ENCODE measurements around the gene CCDC159. TPM values are rescaled to one million over a fixed set of nuclear protein-coding genes. Genes with fewer than 3 reads are reported as not detected.

Gene CCDC159
- total and polyA plus RNA-seq, 2 of the 13 experiments (the other 11 are each of a cell fraction or from before 2014, with no cell fraction given), result 1.7 to 6.3 TPM

DNA sequence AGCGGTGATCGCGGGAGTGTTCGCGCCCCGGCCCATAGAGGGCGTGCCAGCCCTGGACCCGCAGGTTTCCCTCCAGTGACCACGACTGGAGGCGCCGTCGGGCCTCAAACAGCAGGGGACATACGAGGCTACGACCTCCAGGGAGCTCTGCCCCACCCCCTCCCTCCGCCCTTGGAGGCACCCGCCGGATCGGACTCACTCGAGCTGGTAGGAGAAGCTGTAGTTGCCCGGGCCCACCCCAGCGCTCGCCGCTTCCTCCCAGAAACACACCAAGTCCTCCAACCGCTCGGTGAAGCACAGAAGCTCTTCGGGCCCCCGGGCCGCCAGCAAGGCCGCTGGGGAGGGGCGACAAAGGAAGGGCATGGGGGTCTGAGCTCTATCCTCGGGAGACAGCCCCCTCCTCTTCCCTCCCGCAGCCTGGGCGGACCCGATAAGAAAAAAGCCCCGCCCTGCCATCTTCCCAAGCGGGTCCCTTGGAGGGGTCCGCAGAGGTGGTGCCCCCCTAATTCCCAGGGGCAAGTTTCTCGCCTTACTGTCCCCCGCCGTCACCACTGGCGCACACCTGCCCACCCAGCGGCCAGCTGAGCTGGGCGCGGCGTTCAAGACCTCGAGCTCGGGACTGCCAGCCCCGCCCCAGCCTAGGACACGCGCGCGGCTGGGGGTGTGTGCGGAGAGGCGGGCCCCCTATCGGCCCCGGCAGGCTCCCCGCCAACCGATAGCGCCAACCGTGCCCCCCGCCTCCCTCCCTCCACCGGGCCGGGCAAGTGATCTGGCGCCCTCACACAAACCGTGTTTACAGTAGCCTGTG lies 36.8 kb downstream of the CCDC159 start (continued):
- TF ChIP-seq RBAK (CRISPR knock-in tag; IDR thresholded peaks at IDR 0.05), result no peak
- TF ChIP-seq, protein P1, sequence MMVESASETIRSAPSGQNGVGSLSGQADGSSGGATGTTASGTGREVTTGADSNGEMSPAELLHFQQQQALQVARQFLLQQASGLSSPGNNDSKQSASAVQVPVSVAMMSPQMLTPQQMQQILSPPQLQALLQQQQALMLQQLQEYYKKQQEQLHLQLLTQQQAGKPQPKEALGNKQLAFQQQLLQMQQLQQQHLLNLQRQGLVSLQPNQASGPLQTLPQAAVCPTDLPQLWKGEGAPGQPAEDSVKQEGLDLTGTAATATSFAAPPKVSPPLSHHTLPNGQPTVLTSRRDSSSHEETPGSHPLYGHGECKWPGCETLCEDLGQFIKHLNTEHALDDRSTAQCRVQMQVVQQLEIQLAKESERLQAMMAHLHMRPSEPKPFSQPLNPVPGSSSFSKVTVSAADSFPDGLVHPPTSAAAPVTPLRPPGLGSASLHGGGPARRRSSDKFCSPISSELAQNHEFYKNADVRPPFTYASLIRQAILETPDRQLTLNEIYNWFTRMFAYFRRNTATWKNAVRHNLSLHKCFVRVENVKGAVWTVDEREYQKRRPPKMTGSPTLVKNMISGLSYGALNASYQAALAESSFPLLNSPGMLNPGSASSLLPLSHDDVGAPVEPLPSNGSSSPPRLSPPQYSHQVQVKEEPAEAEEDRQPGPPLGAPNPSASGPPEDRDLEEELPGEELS (CRISPR knock-in tag; IDR thresholded peaks at IDR 0.05), result peak; percentile 40; the same call in 1 of the 2 replicates
- TF ChIP-seq, protein P2, sequence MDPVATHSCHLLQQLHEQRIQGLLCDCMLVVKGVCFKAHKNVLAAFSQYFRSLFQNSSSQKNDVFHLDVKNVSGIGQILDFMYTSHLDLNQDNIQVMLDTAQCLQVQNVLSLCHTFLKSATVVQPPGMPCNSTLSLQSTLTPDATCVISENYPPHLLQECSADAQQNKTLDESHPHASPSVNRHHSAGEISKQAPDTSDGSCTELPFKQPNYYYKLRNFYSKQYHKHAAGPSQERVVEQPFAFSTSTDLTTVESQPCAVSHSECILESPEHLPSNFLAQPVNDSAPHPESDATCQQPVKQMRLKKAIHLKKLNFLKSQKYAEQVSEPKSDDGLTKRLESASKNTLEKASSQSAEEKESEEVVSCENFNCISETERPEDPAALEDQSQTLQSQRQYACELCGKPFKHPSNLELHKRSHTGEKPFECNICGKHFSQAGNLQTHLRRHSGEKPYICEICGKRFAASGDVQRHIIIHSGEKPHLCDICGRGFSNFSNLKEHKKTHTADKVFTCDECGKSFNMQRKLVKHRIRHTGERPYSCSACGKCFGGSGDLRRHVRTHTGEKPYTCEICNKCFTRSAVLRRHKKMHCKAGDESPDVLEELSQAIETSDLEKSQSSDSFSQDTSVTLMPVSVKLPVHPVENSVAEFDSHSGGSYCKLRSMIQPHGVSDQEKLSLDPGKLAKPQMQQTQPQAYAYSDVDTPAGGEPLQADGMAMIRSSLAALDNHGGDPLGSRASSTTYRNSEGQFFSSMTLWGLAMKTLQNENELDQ (CRISPR knock-in tag; IDR thresholded peaks at IDR 0.05; ENCODE audit: borderline replicate concordance), result no peak
- TF ChIP-seq SNAI1 (CRISPR knock-in tag; IDR thresholded peaks at IDR 0.05; ENCODE audit: borderline replicate concordance), result no peak
- TF ChIP-seq KLF15 (CRISPR knock-in tag; IDR thresholded peaks at IDR 0.05; ENCODE audit: borderline replicate concordance), result no peak
- no peak for TF ChIP-seq ZNF326 (CRISPR knock-in tag; IDR thresholded peaks at IDR 0.05; ENCODE audit: borderline replicate concordance)
- TF ChIP-seq ZFP36L2 (CRISPR knock-in tag; IDR thresholded peaks at IDR 0.05), result no peak
- TF ChIP-seq ZBTB8A (CRISPR knock-in tag; IDR thresholded peaks at IDR 0.05; ENCODE audit: borderline replicate concordance, low read depth), result no peak
- TF ChIP-seq, protein P3, sequence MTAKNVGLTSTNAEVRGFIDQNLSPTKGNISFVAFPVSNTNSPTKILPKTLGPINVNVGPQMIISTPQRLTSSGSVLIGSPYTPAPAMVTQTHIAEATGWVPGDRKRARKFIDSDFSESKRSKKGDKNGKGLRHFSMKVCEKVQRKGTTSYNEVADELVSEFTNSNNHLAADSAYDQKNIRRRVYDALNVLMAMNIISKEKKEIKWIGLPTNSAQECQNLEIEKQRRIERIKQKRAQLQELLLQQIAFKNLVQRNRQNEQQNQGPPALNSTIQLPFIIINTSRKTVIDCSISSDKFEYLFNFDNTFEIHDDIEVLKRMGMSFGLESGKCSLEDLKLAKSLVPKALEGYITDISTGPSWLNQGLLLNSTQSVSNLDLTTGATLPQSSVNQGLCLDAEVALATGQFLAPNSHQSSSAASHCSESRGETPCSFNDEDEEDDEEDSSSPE (CRISPR knock-in tag; IDR thresholded peaks at IDR 0.05), result peak; percentile 63
- TF ChIP-seq, protein P4, sequence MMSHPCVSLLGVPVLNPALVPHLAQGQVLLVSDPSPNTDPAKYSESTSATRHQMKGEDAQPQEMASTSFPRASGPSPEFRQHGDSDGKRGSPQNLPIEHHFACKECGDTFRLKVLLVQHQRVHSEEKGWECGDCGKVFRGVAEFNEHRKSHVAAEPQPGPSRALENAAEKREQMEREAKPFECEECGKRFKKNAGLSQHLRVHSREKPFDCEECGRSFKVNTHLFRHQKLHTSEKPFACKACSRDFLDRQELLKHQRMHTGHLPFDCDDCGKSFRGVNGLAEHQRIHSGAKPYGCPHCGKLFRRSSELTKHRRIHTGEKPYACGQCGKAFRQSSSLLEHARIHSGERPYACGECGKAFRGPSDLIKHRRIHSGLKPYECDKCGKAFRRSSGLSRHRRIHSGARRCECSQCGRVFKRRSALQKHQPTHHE (CRISPR knock-in tag; IDR thresholded peaks at IDR 0.05; ENCODE audit: borderline replicate concordance), result 0 out of 2 replicates have a peak, but pooled peaks have one; percentile 2
- TF ChIP-seq, protein P5, sequence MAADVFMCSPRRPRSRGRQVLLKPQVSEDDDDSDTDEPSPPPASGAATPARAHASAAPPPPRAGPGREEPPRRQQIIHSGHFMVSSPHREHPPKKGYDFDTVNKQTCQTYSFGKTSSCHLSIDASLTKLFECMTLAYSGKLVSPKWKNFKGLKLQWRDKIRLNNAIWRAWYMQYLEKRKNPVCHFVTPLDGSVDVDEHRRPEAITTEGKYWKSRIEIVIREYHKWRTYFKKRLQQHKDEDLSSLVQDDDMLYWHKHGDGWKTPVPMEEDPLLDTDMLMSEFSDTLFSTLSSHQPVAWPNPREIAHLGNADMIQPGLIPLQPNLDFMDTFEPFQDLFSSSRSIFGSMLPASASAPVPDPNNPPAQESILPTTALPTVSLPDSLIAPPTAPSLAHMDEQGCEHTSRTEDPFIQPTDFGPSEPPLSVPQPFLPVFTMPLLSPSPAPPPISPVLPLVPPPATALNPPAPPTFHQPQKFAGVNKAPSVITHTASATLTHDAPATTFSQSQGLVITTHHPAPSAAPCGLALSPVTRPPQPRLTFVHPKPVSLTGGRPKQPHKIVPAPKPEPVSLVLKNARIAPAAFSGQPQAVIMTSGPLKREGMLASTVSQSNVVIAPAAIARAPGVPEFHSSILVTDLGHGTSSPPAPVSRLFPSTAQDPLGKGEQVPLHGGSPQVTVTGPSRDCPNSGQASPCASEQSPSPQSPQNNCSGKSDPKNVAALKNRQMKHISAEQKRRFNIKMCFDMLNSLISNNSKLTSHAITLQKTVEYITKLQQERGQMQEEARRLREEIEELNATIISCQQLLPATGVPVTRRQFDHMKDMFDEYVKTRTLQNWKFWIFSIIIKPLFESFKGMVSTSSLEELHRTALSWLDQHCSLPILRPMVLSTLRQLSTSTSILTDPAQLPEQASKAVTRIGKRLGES (CRISPR knock-in tag; IDR thresholded peaks at IDR 0.05; ENCODE audit: borderline replicate concordance), result no peak
- TF ChIP-seq ZNF839 (CRISPR knock-in tag; IDR thresholded peaks at IDR 0.05; ENCODE audit: borderline replicate concordance), result no peak
- peak; percentile 30; the same call in 1 of the 2 replicates for TF ChIP-seq SP5 (CRISPR knock-in tag; IDR thresholded peaks at IDR 0.05; ENCODE audit: borderline replicate concordance, low read depth)
- TF ChIP-seq, protein P6, sequence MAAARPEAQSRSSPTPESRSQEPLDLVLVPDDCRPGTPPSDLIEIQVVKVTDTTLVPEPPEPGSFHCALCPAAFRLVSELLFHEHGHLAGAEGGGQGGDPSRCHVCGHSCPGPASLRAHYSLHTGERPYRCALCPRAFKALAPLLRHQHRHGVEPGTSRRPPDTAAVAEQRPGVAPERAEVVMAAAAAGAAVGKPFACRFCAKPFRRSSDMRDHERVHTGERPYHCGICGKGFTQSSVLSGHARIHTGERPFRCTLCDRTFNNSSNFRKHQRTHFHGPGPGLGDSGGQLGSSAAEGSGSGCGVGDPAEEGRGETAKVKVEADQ (CRISPR knock-in tag; IDR thresholded peaks at IDR 0.05; ENCODE audit: borderline replicate concordance), result no peak
- TF ChIP-seq ZFP90 (CRISPR knock-in tag; IDR thresholded peaks at IDR 0.05; ENCODE audit: borderline replicate concordance), result 0 out of 2 replicates have a peak, but pooled peaks have one; percentile 51
- TF ChIP-seq ZNF441 (CRISPR knock-in tag; IDR thresholded peaks at IDR 0.05; ENCODE audit: borderline replicate concordance), result no peak
